ENCODE data around the gene RAB1B. TPM values are rescaled to one million over a fixed set of nuclear protein-coding genes. Genes with fewer than 3 reads are reported as not detected.

The RAB1B gene
- total RNA-seq, 2 experiments from 2014 or later: 160 to 170 TPM

GRCh38 chr11:66287211-66287888, 18.9 kb downstream of the RAB1B start:
- Mint-ChIP-seq H3K27ac (peak overlapping the region; percentile 54), H3K9me3 (ENCODE audit: insufficient read depth) (no peaks in the 10 kb centered on the region), H3K36me3 (ENCODE audit: low read depth) (peaks cover 2% of the 10 kb centered on the region), H3K4me1 (ENCODE audit: low read depth) (peaks cover 49% of the 10 kb centered on the region), H3K27me3 (ENCODE audit: low read depth) (peaks cover 14% of the 10 kb centered on the region), H3K4me3 (peak overlapping the region; percentile 85)
- ATAC-seq: no peak
- DNase-seq: no peak
- ChIA-PET POLR2A (interaction anchor here (0.6 to 1.4 kb wide), 5 partner anchors 10 to 282 kb away, joined by 3 read pairs; partner anchors contain the start of gene CD248), CTCF (interaction anchor here (1.3 to 3.0 kb wide), 7 partner anchors 19 to 218 kb away, joined by 3 to 13 read pairs (median 4); partner anchors contain the start of gene RAB1B)

- no peak for DNase-seq
- Mint-ChIP-seq H3K36me3 (ENCODE audit: low read depth) (peaks cover 4% of the 10 kb centered on the region), H3K4me1 (ENCODE audit: low read depth) (peaks cover 45% of the 10 kb centered on the region), H3K4me3 (peak overlapping the region; percentile 85), H3K27me3 (ENCODE audit: low read depth) (peaks cover 20% of the 10 kb centered on the region), H3K9me3 (ENCODE audit: insufficient read depth) (no peaks in the 10 kb centered on the region), H3K27ac (peak overlapping the region; percentile 85)
- CTCF ChIA-PET: interaction anchor here (0.9 to 3.0 kb wide), 16 partner anchors 8 to 576 kb away, joined by 3 to 13 read pairs (median 4); partner anchors contain the start of genes KAT5, RAB1B, RBM4B and RIN1
- POLR2A ChIA-PET: interaction anchor here (0.8 to 2.1 kb wide), 5 partner anchors 11 to 56 kb away, joined by 3 to 7 read pairs (median 3); partner anchors contain the start of genes CD248 and RAB1B
- no peak for ATAC-seq
Observed at GRCh38 chr11:66287889-66288670, 19.6 kb downstream of the RAB1B start.

GRCh38 chr11:66288671-66289547, 20.5 kb downstream of the RAB1B start, which contains the start of gene YIF1A:
YIF1A (minus strand) TSS chr11:66289143; CDS start chr11:66288985, 158 bp downstream.
- no peaks in the 10 kb centered on the region for H3K9me3 Mint-ChIP-seq (ENCODE audit: insufficient read depth)
- ChIA-PET CTCF (interaction anchor here (0.7 to 3.0 kb wide), 28 partner anchors 9 to 577 kb away, joined by 3 to 13 read pairs (median 4); partner anchors contain the start of genes BRMS1, KAT5, RBM4B and RIN1), POLR2A (interaction anchor here (0.8 to 2.1 kb wide), 11 partner anchors 9 to 236 kb away, joined by 3 to 7 read pairs (median 4); partner anchors contain the start of gene RAB1B)
- H3K4me3 Mint-ChIP-seq: peak within 1 kb of the TSS; percentile 85
- H3K27ac Mint-ChIP-seq: peak within 1 kb of the TSS; percentile 91
- peak; percentile 95 for ATAC-seq
- peaks cover 26% of the 10 kb centered on the region for H3K27me3 Mint-ChIP-seq (ENCODE audit: low read depth)
- DNase-seq: peak; percentile 99
- peaks cover 4% of the 10 kb centered on the region for H3K36me3 Mint-ChIP-seq (ENCODE audit: low read depth)
- H3K4me1 Mint-ChIP-seq (ENCODE audit: low read depth): peaks cover 42% of the 10 kb centered on the region

- ATAC-seq (peak; percentile 62), DNase-seq (peak; percentile 87)
- peaks cover 26% of the 10 kb centered on the region for H3K27me3 Mint-ChIP-seq (ENCODE audit: low read depth)
- H3K4me3 Mint-ChIP-seq: peak overlapping the region; percentile 85
- H3K27ac Mint-ChIP-seq: peak overlapping the region; percentile 91
- ChIA-PET POLR2A (interaction anchor here (0.8 to 2.1 kb wide), 9 partner anchors 9 to 237 kb away, joined by 3 to 7 read pairs (median 4); partner anchors contain the start of gene RAB1B), CTCF (interaction anchor here (0.7 to 3.0 kb wide), 27 partner anchors 10 to 578 kb away, joined by 3 to 13 read pairs (median 4); partner anchors contain the start of genes BRMS1, KAT5 and RIN1)
- no peaks in the 10 kb centered on the region for H3K9me3 Mint-ChIP-seq (ENCODE audit: insufficient read depth)
- peaks cover 4% of the 10 kb centered on the region for H3K36me3 Mint-ChIP-seq (ENCODE audit: low read depth)
- peaks cover 42% of the 10 kb centered on the region for H3K4me1 Mint-ChIP-seq (ENCODE audit: low read depth)
Observed at GRCh38 chr11:66289548-66290329, 21.3 kb downstream of the RAB1B start.

DNA sequence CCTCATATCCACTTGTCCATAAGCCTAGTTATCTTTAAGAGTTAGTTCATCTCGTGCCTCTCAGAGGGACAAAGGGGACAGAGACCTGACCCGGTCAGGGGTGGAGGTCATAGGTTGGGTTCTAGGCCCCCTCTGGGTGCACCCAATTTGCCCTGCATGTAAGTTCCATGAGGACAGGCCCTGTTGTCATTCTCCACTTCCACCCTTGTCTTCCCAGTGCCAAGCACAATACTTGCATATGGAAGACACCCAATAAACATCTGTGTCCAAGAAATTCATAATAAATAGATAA, 21.8 kb downstream of the RAB1B start:
- no peak for DNase-seq
- no peaks in the 10 kb centered on the region for H3K9me3 Mint-ChIP-seq (ENCODE audit: insufficient read depth)
- H3K4me3 Mint-ChIP-seq: peak overlapping the region; percentile 85
- ChIA-PET CTCF (interaction anchor here (1.7 kb wide), 2 partner anchors 21 to 22 kb away, joined by 4 to 10 read pairs; no protein-coding TSS in a partner anchor), POLR2A (no interaction called here)
- peaks cover 4% of the 10 kb centered on the region for H3K36me3 Mint-ChIP-seq (ENCODE audit: low read depth)
- no peak for ATAC-seq
- peaks cover 26% of the 10 kb centered on the region for H3K27me3 Mint-ChIP-seq (ENCODE audit: low read depth)
- H3K4me1 Mint-ChIP-seq (ENCODE audit: low read depth): peaks cover 42% of the 10 kb centered on the region
- peak overlapping the region; percentile 24 for H3K27ac Mint-ChIP-seq

DNA sequence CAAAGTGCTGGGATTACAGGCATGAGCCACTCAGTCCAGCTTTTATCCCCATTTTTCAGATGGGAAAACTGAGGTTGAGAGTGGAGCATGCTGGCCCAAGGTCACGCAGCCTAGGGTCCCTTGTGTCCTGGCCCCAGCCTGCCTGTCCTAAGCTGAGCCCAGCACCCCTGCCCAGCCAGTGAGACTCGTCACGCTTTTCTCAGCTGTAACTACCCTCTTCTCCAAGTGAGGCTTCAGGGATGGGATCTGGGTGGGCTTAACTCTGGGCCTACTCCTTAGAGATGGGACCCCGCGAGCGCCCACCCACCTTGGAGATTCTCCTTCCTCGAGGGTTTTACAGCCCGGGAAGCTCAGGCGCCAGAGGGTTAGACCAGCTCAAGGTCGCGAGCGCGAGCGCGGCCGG, 22.9 kb downstream of the RAB1B start:
- Mint-ChIP-seq H3K4me1 (ENCODE audit: low read depth) (peaks cover 42% of the 10 kb centered on the region), H3K9me3 (ENCODE audit: insufficient read depth) (no peaks in the 10 kb centered on the region), H3K4me3 (peak overlapping the region; percentile 22), H3K36me3 (ENCODE audit: low read depth) (peaks cover 4% of the 10 kb centered on the region), H3K27ac (no peak overlapping the region), H3K27me3 (ENCODE audit: low read depth) (peaks cover 26% of the 10 kb centered on the region)
- ATAC-seq (no peak), DNase-seq (no peak)
- POLR2A ChIA-PET: interaction anchor here (1.0 kb wide), 1 partner anchor 25 kb away, joined by 3 read pairs; no protein-coding TSS in a partner anchor
- CTCF ChIA-PET: interaction anchor here (1.2 to 1.7 kb wide), 4 partner anchors 9 to 37 kb away, joined by 3 to 10 read pairs (median 4); no protein-coding TSS in a partner anchor

GRCh38 chr11:66291706-66292542, 23.5 kb downstream of the RAB1B start, which contains the start of gene TMEM151A:
TMEM151A (plus strand) TSS chr11:66291894; CDS start chr11:66292014, 120 bp downstream.
- DNase-seq (no peak), ATAC-seq (no peak)
- Mint-ChIP-seq H3K4me1 (ENCODE audit: low read depth) (peaks cover 37% of the 10 kb centered on the region), H3K27me3 (ENCODE audit: low read depth) (peaks cover 26% of the 10 kb centered on the region), H3K9me3 (ENCODE audit: insufficient read depth) (no peaks in the 10 kb centered on the region), H3K27ac (no peak within 1 kb of the TSS), H3K36me3 (ENCODE audit: low read depth) (peaks cover 2% of the 10 kb centered on the region), H3K4me3 (peak within 1 kb of the TSS; percentile 39)
- ChIA-PET POLR2A (interaction anchor here (1.0 kb wide), 1 partner anchor 24 kb away, joined by 3 read pairs; no protein-coding TSS in a partner anchor), CTCF (interaction anchor here (1.2 to 1.7 kb wide), 4 partner anchors 9 to 37 kb away, joined by 3 to 10 read pairs (median 4); no protein-coding TSS in a partner anchor)

DNA sequence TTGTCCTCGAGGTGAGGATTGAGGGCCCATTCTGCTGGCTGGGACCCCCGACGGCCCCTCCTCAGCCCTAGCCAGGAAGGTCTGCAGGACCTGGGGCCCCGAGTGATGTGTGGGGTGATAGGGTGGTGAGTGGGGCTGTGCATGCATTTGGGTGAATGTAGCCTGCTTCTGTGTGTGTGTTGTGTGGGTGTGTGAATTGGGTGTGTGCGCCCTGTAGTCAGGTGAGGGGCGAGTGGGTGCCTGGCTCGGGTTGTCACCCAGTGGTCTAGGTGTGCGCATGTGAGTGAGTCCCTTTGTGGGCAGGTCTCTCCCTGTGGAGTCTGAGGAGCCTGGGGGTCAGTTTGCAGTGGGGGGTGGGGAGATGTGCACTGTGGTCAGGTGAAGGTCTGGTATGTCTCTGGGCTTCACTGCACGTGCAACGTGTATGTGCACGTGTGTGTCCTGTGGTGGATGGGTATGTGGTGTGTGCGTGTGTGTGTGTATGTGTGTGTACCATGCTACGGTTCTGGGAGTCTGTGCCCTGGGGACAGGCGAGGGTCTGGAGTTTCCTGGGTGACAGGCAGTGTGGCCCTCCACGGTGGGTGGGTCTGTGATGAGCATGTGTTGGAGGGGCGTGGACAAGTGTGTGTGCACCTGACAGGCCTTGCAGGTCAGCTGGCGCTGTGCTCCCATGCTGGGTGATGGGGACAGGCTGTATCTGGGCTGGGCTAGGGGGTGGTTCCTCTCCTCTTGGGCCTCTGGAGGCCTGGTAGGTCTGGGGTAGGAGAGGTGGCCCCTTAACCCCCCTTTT, 24.3 kb downstream of the RAB1B start:
- ChIA-PET CTCF (no interaction called here), POLR2A (no interaction called here)
- Mint-ChIP-seq H3K27me3 (ENCODE audit: low read depth) (peaks cover 26% of the 10 kb centered on the region), H3K27ac (no peak overlapping the region), H3K9me3 (ENCODE audit: insufficient read depth) (no peaks in the 10 kb centered on the region), H3K4me1 (ENCODE audit: low read depth) (peaks cover 29% of the 10 kb centered on the region), H3K36me3 (ENCODE audit: low read depth) (peaks cover 2% of the 10 kb centered on the region), H3K4me3 (peak overlapping the region; percentile 19)
- ATAC-seq (no peak), DNase-seq (no peak)

DNA sequence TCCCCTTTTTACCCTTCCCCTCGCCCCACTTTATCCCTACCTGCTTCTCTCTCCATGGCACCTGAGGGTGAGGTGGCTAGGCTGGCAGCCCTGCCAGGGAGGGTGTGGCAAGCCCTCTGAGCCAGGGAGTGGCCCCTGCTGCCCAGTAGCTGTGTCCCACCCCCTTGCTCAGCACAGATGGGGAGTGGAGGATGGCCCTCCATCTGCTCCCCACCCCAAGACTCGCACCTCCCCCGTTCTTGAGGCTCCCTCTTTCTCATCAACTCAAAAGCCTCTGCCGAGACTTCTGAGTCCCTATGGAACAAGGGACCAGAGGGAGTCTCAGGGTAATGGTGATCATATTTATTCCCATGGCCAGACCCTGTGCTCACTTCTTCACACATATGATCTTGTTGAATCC, 24.9 kb downstream of the RAB1B start:
- no peak for ATAC-seq
- POLR2A ChIA-PET: no interaction called here
- Mint-ChIP-seq H3K9me3 (ENCODE audit: insufficient read depth) (no peaks in the 10 kb centered on the region), H3K27ac (no peak overlapping the region), H3K27me3 (ENCODE audit: low read depth) (peaks cover 26% of the 10 kb centered on the region), H3K4me3 (no peak overlapping the region), H3K36me3 (ENCODE audit: low read depth) (peaks cover 2% of the 10 kb centered on the region), H3K4me1 (ENCODE audit: low read depth) (peaks cover 23% of the 10 kb centered on the region)
- DNase-seq: no peak
- CTCF ChIA-PET: no interaction called here
